HL-60 (cell line): ENCODE data around the gene SNCA.

Experiments used
- GABPA ChIP-seq: IDR thresholded peaks from 2 replicates; pipeline ENCODE4 v1.6.1; 2012; ENCODE audit warnings: low read depth
- POLR2AphosphoS5 ChIP-seq: IDR thresholded peaks from 2 replicates; pipeline ENCODE4 v1.6.1; 2012; ENCODE audit warnings: low read depth
- REST ChIP-seq: IDR thresholded peaks from 2 replicates; pipeline ENCODE4 v1.6.1; 2012; ENCODE audit warnings: low read depth; ENCODE audit not compliant: insufficient replicate concordance
- SPI1 ChIP-seq: IDR thresholded peaks from 2 replicates; pipeline ENCODE4 v1.6.1; 2012; ENCODE audit warnings: low read depth, mild to moderate bottlenecking, borderline replicate concordance
- TF ChIP-seq, protein P1 (sequence below): IDR thresholded peaks from one replicate; pipeline ENCODE4 v1.5.1; 2011; ENCODE audit warnings: low read length, control low read depth, inconsistent platforms; ENCODE audit not compliant: insufficient read depth

- TF ChIP-seq, protein P1, sequence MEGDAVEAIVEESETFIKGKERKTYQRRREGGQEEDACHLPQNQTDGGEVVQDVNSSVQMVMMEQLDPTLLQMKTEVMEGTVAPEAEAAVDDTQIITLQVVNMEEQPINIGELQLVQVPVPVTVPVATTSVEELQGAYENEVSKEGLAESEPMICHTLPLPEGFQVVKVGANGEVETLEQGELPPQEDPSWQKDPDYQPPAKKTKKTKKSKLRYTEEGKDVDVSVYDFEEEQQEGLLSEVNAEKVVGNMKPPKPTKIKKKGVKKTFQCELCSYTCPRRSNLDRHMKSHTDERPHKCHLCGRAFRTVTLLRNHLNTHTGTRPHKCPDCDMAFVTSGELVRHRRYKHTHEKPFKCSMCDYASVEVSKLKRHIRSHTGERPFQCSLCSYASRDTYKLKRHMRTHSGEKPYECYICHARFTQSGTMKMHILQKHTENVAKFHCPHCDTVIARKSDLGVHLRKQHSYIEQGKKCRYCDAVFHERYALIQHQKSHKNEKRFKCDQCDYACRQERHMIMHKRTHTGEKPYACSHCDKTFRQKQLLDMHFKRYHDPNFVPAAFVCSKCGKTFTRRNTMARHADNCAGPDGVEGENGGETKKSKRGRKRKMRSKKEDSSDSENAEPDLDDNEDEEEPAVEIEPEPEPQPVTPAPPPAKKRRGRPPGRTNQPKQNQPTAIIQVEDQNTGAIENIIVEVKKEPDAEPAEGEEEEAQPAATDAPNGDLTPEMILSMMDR: no peak
- TF ChIP-seq POLR2AphosphoS5: no peak
- no peak for TF ChIP-seq REST
- no peak for TF ChIP-seq SPI1
- no peak for TF ChIP-seq GABPA
Measured at GRCh38 chr4:89769856-89770255, 67.1 kb downstream of the SNCA start.
